IMR-90 (cell line): ENCODE data around the gene SYNGR1.

Experiments
- BHLHE40 ChIP-seq: fragments of 150-350 bp; IDR thresholded peaks from 2 replicates; pipeline ENCODE4 v1.6.1; 2016; ENCODE audit warnings: mild to moderate bottlenecking, low read depth, low read length
- CEBPB ChIP-seq: IDR thresholded peaks from 2 replicates; pipeline ENCODE4 v1.6.1; 2012; ENCODE audit warnings: low read depth, low read length, improper control_type of control experiment
- ELK1 ChIP-seq: fragments of 150-350 bp; IDR thresholded peaks from 2 replicates; pipeline ENCODE4 v1.6.1; 2016; ENCODE audit warnings: low read depth, mild to moderate bottlenecking, low read length, moderate library complexity, borderline replicate concordance
- MXI1 ChIP-seq: IDR thresholded peaks from 2 replicates; pipeline ENCODE4 v1.6.1; 2012; ENCODE audit warnings: low read depth, mild to moderate bottlenecking, low read length, moderate library complexity, borderline replicate concordance
- NFE2L2 ChIP-seq: fragments of 150-350 bp; IDR thresholded peaks from 2 replicates; pipeline ENCODE4 v1.6.1; 2016; ENCODE audit warnings: low read depth, mild to moderate bottlenecking, low read length
- POLR2A ChIP-seq: IDR thresholded peaks from 2 replicates; pipeline ENCODE4 v1.6.1; 2012; ENCODE audit warnings: mild to moderate bottlenecking, low read depth, low read length
- RFX5 ChIP-seq: IDR thresholded peaks from 2 replicates; pipeline ENCODE4 v1.8.0; 2012; ENCODE audit warnings: low read depth, mild to moderate bottlenecking, low read length, moderate library complexity
- SMC3 ChIP-seq: fragments of 150-350 bp; IDR thresholded peaks from 2 replicates; pipeline ENCODE4 v1.6.1; 2016; ENCODE audit warnings: low read depth, mild to moderate bottlenecking, antibody characterized with exemption, low read length, moderate library complexity
- USF2 ChIP-seq: fragments of 150-350 bp; IDR thresholded peaks from 2 replicates; pipeline ENCODE4 v1.6.1; 2017; ENCODE audit warnings: mild to moderate bottlenecking, antibody characterized with exemption, low read length, low read depth
- TF ChIP-seq, protein P1 (sequence below): conservative IDR thresholded peaks from 2 replicates; pipeline ENCODE4 v1.5.1; 2012; ENCODE audit warnings: mild to moderate bottlenecking, low read depth, low read length, improper control_type of control experiment

- TF ChIP-seq SMC3 (no peak), ELK1 (no peak), POLR2A (no peak), NFE2L2 (no peak), USF2 (no peak), BHLHE40 (no peak; the same call in 1 of the 2 replicates), RFX5 (no peak), MXI1 (no peak), CEBPB (peak; percentile 11; the same call in 1 of the 2 replicates)
- TF ChIP-seq, protein P1, sequence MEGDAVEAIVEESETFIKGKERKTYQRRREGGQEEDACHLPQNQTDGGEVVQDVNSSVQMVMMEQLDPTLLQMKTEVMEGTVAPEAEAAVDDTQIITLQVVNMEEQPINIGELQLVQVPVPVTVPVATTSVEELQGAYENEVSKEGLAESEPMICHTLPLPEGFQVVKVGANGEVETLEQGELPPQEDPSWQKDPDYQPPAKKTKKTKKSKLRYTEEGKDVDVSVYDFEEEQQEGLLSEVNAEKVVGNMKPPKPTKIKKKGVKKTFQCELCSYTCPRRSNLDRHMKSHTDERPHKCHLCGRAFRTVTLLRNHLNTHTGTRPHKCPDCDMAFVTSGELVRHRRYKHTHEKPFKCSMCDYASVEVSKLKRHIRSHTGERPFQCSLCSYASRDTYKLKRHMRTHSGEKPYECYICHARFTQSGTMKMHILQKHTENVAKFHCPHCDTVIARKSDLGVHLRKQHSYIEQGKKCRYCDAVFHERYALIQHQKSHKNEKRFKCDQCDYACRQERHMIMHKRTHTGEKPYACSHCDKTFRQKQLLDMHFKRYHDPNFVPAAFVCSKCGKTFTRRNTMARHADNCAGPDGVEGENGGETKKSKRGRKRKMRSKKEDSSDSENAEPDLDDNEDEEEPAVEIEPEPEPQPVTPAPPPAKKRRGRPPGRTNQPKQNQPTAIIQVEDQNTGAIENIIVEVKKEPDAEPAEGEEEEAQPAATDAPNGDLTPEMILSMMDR = peak; percentile 33
Measured at GRCh38 chr22:39405346-39406085, 55.7 kb downstream of the SYNGR1 start.
